Ishikawa (cell line): ENCODE data around the gene HCN1.

ENCODE experiments used
- CEBPB ChIP-seq: IDR thresholded peaks from 2 replicates; pipeline ENCODE4 v1.6.1; 2012
- CREB1 ChIP-seq: IDR thresholded peaks from 2 replicates; pipeline ENCODE4 v1.6.1; 2012; ENCODE audit warnings: low read depth
- EGR1 ChIP-seq: IDR thresholded peaks from 2 replicates; pipeline ENCODE4 v1.6.1; 2012
- EP300 ChIP-seq: IDR thresholded peaks from 2 replicates; pipeline ENCODE4 v1.6.1; 2012; ENCODE audit warnings: borderline replicate concordance
- FOXM1 ChIP-seq: IDR thresholded peaks from 2 replicates; pipeline ENCODE4 v1.6.1; 2012; ENCODE audit warnings: low read depth, borderline replicate concordance
- MAX ChIP-seq: IDR thresholded peaks from 2 replicates; pipeline ENCODE4 v1.6.1; 2012
- NFIC ChIP-seq: IDR thresholded peaks from 2 replicates; pipeline ENCODE4 v1.6.1; 2012
- RAD21 ChIP-seq: IDR thresholded peaks from 2 replicates; pipeline ENCODE4 v1.6.1; 2012; ENCODE audit warnings: low read depth
- REST ChIP-seq: IDR thresholded peaks from 2 replicates; pipeline ENCODE4 v1.6.1; 2012; ENCODE audit warnings: low read depth, mild to moderate bottlenecking
- TAF1 ChIP-seq: IDR thresholded peaks from 2 replicates; pipeline ENCODE4 v1.6.1; 2012; ENCODE audit warnings: low read depth, mild to moderate bottlenecking
- TCF12 ChIP-seq: IDR thresholded peaks from 2 replicates; pipeline ENCODE4 v1.6.1; 2012; ENCODE audit warnings: low read depth
- TEAD4 ChIP-seq: IDR thresholded peaks from 2 replicates; pipeline ENCODE4 v1.6.1; 2012
- USF1 ChIP-seq: IDR thresholded peaks from 2 replicates; pipeline ENCODE4 v1.6.1; 2012
- YY1 ChIP-seq: IDR thresholded peaks from 2 replicates; pipeline ENCODE4 v1.6.1; 2012; ENCODE audit warnings: low read depth
- ZBTB7A ChIP-seq: IDR thresholded peaks from 2 replicates; pipeline ENCODE4 v1.6.1; 2012; ENCODE audit warnings: low read depth

HCN1 gene

GRCh38 chr5:45252978-45253377 is 443.2 kb downstream of the HCN1 start:
- TF ChIP-seq YY1, result no peak
- TF ChIP-seq MAX, result no peak
- TF ChIP-seq NFIC, result no peak
- no peak for TF ChIP-seq ZBTB7A
- TF ChIP-seq CEBPB, result no peak
- TF ChIP-seq RAD21, result no peak
- no peak for TF ChIP-seq FOXM1
- no peak for TF ChIP-seq CREB1

GRCh38 chr5:45252541-45252940 is 443.6 kb downstream of the HCN1 start:
- TF ChIP-seq EGR1 (no peak), EP300 (no peak), RAD21 (no peak)

GRCh38 chr5:45225571-45226031 is 470.6 kb downstream of the HCN1 start:
- TF ChIP-seq CEBPB (no peak), YY1 (no peak), TCF12 (no peak), MAX (no peak), TEAD4 (no peak), TAF1 (no peak), RAD21 (no peak), REST (no peak), CREB1 (no peak), EGR1 (no peak), NFIC (no peak), USF1 (no peak), FOXM1 (no peak), ZBTB7A (no peak), EP300 (no peak)

- TF ChIP-seq MAX (peak; percentile 53; the same call in 1 of the 2 replicates), FOXM1 (peak; percentile 36; the same call in 1 of the 2 replicates), TAF1 (no peak), CEBPB (no peak), REST (no peak), USF1 (no peak), NFIC (peak; percentile 76), TCF12 (0 out of 2 replicates have a peak, but pooled peaks have one; percentile 52), EP300 (peak; percentile 59; the same call in 1 of the 2 replicates), CREB1 (no peak), ZBTB7A (no peak), EGR1 (no peak), YY1 (no peak), RAD21 (no peak), TEAD4 (0 out of 2 replicates have a peak, but pooled peaks have one; percentile 29)
Measured at GRCh38 chr5:45205403-45205961, 490.7 kb downstream of the HCN1 start.
